OCI-LY3 (cell line): Measurements from ENCODE around the gene TCF12.

ENCODE experiments used
- H2AFZ ChIP-seq: fragments of 200-600, 300-600 bp; shearing (Covaris generic); 2 replicates; pipeline ENCODE4 v1.6.0; 2014; ENCODE audit warnings: antibody characterized with exemption, low read depth, low read length
- H3K27ac ChIP-seq: fragments of 200-600, 300-600 bp; sonication (generic); 2 replicates; pipeline ENCODE4 v1.5.1; 2014; ENCODE audit warnings: mild to moderate bottlenecking, low read length, moderate library complexity, mixed read lengths
- H3K27me3 ChIP-seq: fragments of 200-600, 300-600 bp; sonication (generic); 2 replicates; pipeline ENCODE4 v1.6.1; 2014; ENCODE audit warnings: low read depth, low read length, mixed read lengths
- H3K36me3 ChIP-seq: fragments of 200-600, 300-600 bp; sonication (generic); replicated peaks from 2 replicates; pipeline ENCODE3; 2014; ENCODE audit warnings: low read depth, low read length, mixed read lengths
- H3K4me1 ChIP-seq: fragments of 300-600, 200-600 bp; sonication (generic); 2 replicates; pipeline ENCODE4 v1.6.1; 2014; ENCODE audit warnings: low read length, mixed read lengths
- H3K4me2 ChIP-seq: fragments of 200-600, 300-600 bp; sonication (generic); 2 replicates; pipeline ENCODE4 v1.6.1; 2014; ENCODE audit warnings: low read length, mixed read lengths
- H3K4me3 ChIP-seq: fragments of 300-600, 200-600 bp; sonication (generic); 2 replicates; pipeline ENCODE4 v1.5.1; 2014; ENCODE audit warnings: antibody characterized with exemption, mild to moderate bottlenecking, low read length, moderate library complexity
- H3K79me2 ChIP-seq: fragments of 300-600, 200-600 bp; shearing (Covaris generic); 2 replicates; pipeline ENCODE4 v1.6.1; 2014; ENCODE audit warnings: mild to moderate bottlenecking, low read length, mixed read lengths
- H3K9ac ChIP-seq: fragments of 300-600, 200-600 bp; shearing (Covaris generic); 2 replicates; pipeline ENCODE4 v1.6.0; 2014; ENCODE audit warnings: mild to moderate bottlenecking, low read length, moderate library complexity
- H3K9me3 ChIP-seq: fragments of 200-600, 300-600 bp; shearing (Covaris generic); 2 replicates; pipeline ENCODE4 v1.6.1; 2014; ENCODE audit warnings: low read length, mixed read lengths; ENCODE audit not compliant: insufficient read depth
- H4K20me1 ChIP-seq: fragments of 200-600, 300-600 bp; sonication (generic); 2 replicates; pipeline ENCODE4 v1.6.1; 2016; ENCODE audit warnings: low read length, mixed read lengths; ENCODE audit not compliant: insufficient read depth
- CTCF ChIP-seq: fragments of 200-600, 300-600 bp; sonication (generic); IDR thresholded peaks from 2 replicates; pipeline ENCODE4 v1.5.1; 2014; ENCODE audit warnings: antibody characterized with exemption, low read length, low read depth
- EZH2phosphoT487 ChIP-seq: fragments of 200-600 bp; shearing (Covaris generic); IDR thresholded peaks from 2 replicates; pipeline ENCODE4 v1.6.1; 2018; ENCODE audit warnings: antibody characterized with exemption, mixed run types, low read depth

The TCF12 gene

GRCh38 chr15:56944485-56944884 is 26.0 kb downstream of the TCF12 start:
- H3K4me2 ChIP-seq: no peak overlapping the region
- H3K27ac ChIP-seq: no peak overlapping the region
- H2AFZ ChIP-seq: no peak overlapping the region
- H3K27me3 ChIP-seq: no peaks in the 10 kb centered on the region
- H3K9ac ChIP-seq: no peak overlapping the region
- no peaks in the 10 kb centered on the region for H3K4me1 ChIP-seq
- H3K79me2 ChIP-seq: peaks cover 50% of the 10 kb centered on the region
- H4K20me1 ChIP-seq: peaks cover 53% of the 10 kb centered on the region
- no peak overlapping the region for H3K4me3 ChIP-seq
- TF ChIP-seq CTCF (no peak), EZH2phosphoT487 (no peak)
- H3K36me3 ChIP-seq: peaks cover 22% of the 10 kb centered on the region
- no peaks in the 10 kb centered on the region for H3K9me3 ChIP-seq

- no peaks in the 10 kb centered on the region for H3K27me3 ChIP-seq
- H3K79me2 ChIP-seq: peaks cover 51% of the 10 kb centered on the region
- no peak overlapping the region for H3K9ac ChIP-seq
- no peaks in the 10 kb centered on the region for H3K9me3 ChIP-seq
- TF ChIP-seq EZH2phosphoT487: no peak
- TF ChIP-seq CTCF: no peak
- peaks cover 66% of the 10 kb centered on the region for H4K20me1 ChIP-seq
- no peak overlapping the region for H3K27ac ChIP-seq
- no peak overlapping the region for H3K4me3 ChIP-seq
- peaks cover 8% of the 10 kb centered on the region for H3K4me1 ChIP-seq
- H2AFZ ChIP-seq: no peak overlapping the region
- H3K4me2 ChIP-seq: no peak overlapping the region
- peaks cover 22% of the 10 kb centered on the region for H3K36me3 ChIP-seq
These were observed 27.7 kb downstream of the TCF12 start for GRCh38 chr15:56946150-56946549.

- H2AFZ ChIP-seq: no peak overlapping the region
- no peak overlapping the region for H3K4me2 ChIP-seq
- peaks cover 22% of the 10 kb centered on the region for H3K36me3 ChIP-seq
- no peak overlapping the region for H3K4me3 ChIP-seq
- peaks cover 51% of the 10 kb centered on the region for H3K79me2 ChIP-seq
- no peaks in the 10 kb centered on the region for H3K27me3 ChIP-seq
- TF ChIP-seq EZH2phosphoT487 (no peak), CTCF (no peak)
- peaks cover 72% of the 10 kb centered on the region for H4K20me1 ChIP-seq
- H3K27ac ChIP-seq: no peak overlapping the region
- no peaks in the 10 kb centered on the region for H3K9me3 ChIP-seq
- H3K4me1 ChIP-seq: peaks cover 13% of the 10 kb centered on the region
- H3K9ac ChIP-seq: no peak overlapping the region
These were observed 29.7 kb downstream of the TCF12 start for GRCh38 chr15:56948000-56948763.

GRCh38 chr15:56948764-56949101 is 30.3 kb downstream of the TCF12 start:
- Histone ChIP-seq H2AFZ (no peak overlapping the region), H3K4me2 (no peak overlapping the region), H3K79me2 (peaks cover 48% of the 10 kb centered on the region), H3K27ac (no peak overlapping the region), H3K4me3 (no peak overlapping the region), H3K9me3 (no peaks in the 10 kb centered on the region), H3K4me1 (peaks cover 13% of the 10 kb centered on the region), H3K9ac (no peak overlapping the region), H4K20me1 (peaks cover 73% of the 10 kb centered on the region), H3K36me3 (peaks cover 22% of the 10 kb centered on the region), H3K27me3 (no peaks in the 10 kb centered on the region)
- TF ChIP-seq EZH2phosphoT487 (no peak), CTCF (no peak)
